ENCODE results near the gene CD3E.

Gene CD3E

DNA sequence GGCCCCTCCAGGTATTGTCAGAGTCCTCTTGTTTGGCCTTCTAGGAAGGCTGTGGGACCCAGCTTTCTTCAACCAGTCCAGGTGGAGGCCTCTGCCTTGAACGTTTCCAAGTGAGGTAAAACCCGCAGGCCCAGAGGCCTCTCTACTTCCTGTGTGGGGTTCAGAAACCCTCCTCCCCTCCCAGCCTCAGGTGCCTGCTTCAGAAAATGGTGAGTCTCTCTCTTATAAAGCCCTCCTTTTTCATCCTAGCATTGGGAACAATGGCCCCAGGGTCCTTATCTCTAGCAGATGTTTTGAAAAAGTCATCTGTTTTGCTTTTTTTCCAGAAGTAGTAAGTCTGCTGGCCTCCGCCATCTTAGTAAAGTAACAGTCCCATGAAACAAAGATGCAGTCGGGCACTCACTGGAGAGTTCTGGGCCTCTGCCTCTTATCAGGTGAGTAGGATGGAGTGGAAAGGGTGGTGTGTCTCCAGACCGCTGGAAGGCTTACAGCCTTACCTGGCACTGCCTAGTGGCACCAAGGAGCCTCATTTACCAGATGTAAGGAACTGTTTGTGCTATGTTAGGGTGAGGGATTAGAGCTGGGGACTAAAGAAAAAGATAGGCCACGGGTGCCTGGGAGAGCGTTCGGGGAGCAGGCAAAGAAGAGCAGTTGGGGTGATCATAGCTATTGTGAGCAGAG, at the start of gene CD3E (continued):
- no peak for TF ChIP-seq ZBTB7A (tag by site-specific recombination; IDR thresholded peaks at IDR 0.05; ENCODE audit: low read depth)

DNA sequence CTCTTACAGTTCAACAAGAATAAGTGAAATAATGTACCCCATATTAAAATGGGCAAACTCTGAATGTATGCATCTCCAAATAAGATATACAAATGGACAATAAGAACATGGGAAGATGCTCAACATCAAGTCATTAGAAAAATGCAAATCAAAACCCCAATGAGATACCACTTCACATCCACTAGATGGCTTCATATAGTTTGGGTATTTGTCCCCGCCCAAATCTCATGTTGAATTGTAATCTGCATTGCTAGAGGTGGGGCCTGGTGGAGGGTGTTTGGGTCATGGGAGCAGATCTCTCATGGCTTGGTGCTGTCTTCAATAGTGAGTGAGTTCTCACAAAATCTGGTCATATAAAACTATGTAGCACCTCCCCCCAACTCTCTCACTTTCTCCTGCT, 46.1 kb upstream of the CD3E start:
- Histone ChIP-seq H3K36me3 (ENCODE audit: control insufficient read depth in 2 of 2, insufficient read depth in 1 of 2, low read length in 2 of 2) (no peaks in the 10 kb centered on the region), H3K27ac (ENCODE audit: extremely low read depth, low read depth, low read length) (no peak overlapping the region), H3K9me3 (ENCODE audit: control insufficient read depth, insufficient read depth, low read depth, low read length) (no peaks in the 10 kb centered on the region), H3K4me3 (ENCODE audit: low read depth, low read length) (no peak overlapping the region), H3K4me1 (ENCODE audit: control insufficient read depth, insufficient read depth, low read length) (no peaks in the 10 kb centered on the region)
- ChIA-PET POLR2A (no interaction called here), CTCF (no interaction called here)
- TF ChIP-seq ZNF132 (tag by site-specific recombination; IDR thresholded peaks at IDR 0.05; ENCODE audit: borderline replicate concordance) (no peak), ZFP37 (tag by site-specific recombination; IDR thresholded peaks at IDR 0.05) (no peak), OSR2 (tag by site-specific recombination; IDR thresholded peaks at IDR 0.05) (no peak), ZNF341 (tag by site-specific recombination; IDR thresholded peaks at IDR 0.05; ENCODE audit: low read depth) (no peak), ZNF23 (tag by site-specific recombination; IDR thresholded peaks at IDR 0.05; ENCODE audit: borderline replicate concordance) (no peak), ZNF670 (tag by site-specific recombination; IDR thresholded peaks at IDR 0.05; ENCODE audit: low read depth) (no peak), ZNF555 (tag by site-specific recombination; conservative IDR thresholded peaks at IDR 0.05) (no peak), ZNF501 (tag by site-specific recombination; IDR thresholded peaks at IDR 0.05) (no peak), ZBTB7A (tag by site-specific recombination; IDR thresholded peaks at IDR 0.05; ENCODE audit: low read depth) (no peak), ZNF776 (tag by site-specific recombination; IDR thresholded peaks at IDR 0.05; ENCODE audit: borderline replicate concordance) (no peak), SALL2 (tag by site-specific recombination; IDR thresholded peaks at IDR 0.05; ENCODE audit: borderline replicate concordance) (no peak), ZNF157 (tag by site-specific recombination; IDR thresholded peaks at IDR 0.05) (no peak), KLF9 (tag by site-specific recombination; IDR thresholded peaks at IDR 0.05; ENCODE audit: low read depth) (no peak), ZNF660 (tag by site-specific recombination; IDR thresholded peaks at IDR 0.05) (no peak)
- TF ChIP-seq, protein P1, sequence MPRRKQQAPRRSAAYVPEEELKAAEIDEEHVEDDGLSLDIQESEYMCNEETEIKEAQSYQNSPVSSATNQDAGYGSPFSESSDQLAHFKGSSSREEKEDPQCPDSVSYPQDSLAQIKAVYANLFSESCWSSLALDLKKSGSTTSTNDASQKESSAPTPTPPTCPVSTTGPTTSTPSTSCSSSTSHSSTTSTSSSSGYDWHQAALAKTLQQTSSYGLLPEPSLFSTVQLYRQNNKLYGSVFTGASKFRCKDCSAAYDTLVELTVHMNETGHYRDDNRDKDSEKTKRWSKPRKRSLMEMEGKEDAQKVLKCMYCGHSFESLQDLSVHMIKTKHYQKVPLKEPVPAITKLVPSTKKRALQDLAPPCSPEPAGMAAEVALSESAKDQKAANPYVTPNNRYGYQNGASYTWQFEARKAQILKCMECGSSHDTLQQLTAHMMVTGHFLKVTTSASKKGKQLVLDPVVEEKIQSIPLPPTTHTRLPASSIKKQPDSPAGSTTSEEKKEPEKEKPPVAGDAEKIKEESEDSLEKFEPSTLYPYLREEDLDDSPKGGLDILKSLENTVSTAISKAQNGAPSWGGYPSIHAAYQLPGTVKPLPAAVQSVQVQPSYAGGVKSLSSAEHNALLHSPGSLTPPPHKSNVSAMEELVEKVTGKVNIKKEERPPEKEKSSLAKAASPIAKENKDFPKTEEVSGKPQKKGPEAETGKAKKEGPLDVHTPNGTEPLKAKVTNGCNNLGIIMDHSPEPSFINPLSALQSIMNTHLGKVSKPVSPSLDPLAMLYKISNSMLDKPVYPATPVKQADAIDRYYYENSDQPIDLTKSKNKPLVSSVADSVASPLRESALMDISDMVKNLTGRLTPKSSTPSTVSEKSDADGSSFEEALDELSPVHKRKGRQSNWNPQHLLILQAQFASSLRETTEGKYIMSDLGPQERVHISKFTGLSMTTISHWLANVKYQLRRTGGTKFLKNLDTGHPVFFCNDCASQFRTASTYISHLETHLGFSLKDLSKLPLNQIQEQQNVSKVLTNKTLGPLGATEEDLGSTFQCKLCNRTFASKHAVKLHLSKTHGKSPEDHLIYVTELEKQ (tag by site-specific recombination; IDR thresholded peaks at IDR 0.05; ENCODE audit: borderline replicate concordance): no peak

- no peak for TF ChIP-seq SP3 (tag by site-specific recombination; IDR thresholded peaks at IDR 0.05)
- TF ChIP-seq ZNF146 (tag by site-specific recombination; IDR thresholded peaks at IDR 0.05): peak; percentile 90
- TF ChIP-seq ZNF626 (tag by site-specific recombination; IDR thresholded peaks at IDR 0.05): no peak
- TF ChIP-seq ZSCAN23 (tag by site-specific recombination; IDR thresholded peaks at IDR 0.05): no peak
- no peaks in the 10 kb centered on the region for H3K9me3 ChIP-seq (ENCODE audit: control insufficient read depth, insufficient read depth, low read depth, low read length)
- ChIA-PET CTCF (interaction anchor here (0.6 to 1.2 kb wide), 4 partner anchors 15 to 158 kb away, joined by 3 to 5 read pairs (median 3); no protein-coding TSS in a partner anchor), POLR2A (no interaction called here)
- no peak overlapping the region for H3K4me3 ChIP-seq (ENCODE audit: low read depth, low read length)
- H3K4me1 ChIP-seq (ENCODE audit: control insufficient read depth, insufficient read depth, low read length): no peaks in the 10 kb centered on the region
- no peaks in the 10 kb centered on the region for H3K36me3 ChIP-seq (ENCODE audit: control insufficient read depth in 2 of 2, insufficient read depth in 1 of 2, low read length in 2 of 2)
- no peak overlapping the region for H3K27ac ChIP-seq (ENCODE audit: extremely low read depth, low read depth, low read length)
Observed at GRCh38 chr11:118259138-118259537, 45.4 kb upstream of the CD3E start.

All from HEK293 (cell line).